ENCODE measurements around the gene ULK2.

ULK2 gene

GRCh38 chr17:19739241-19740201, 128.2 kb downstream of the ULK2 start:
- Histone ChIP-seq H3K4me3 (ENCODE audit: low read depth, low read length) (no peak overlapping the region), H2BK120ac (ENCODE audit: insufficient read depth, low read length, poor library complexity) (no peak overlapping the region), H3K27me3 (ENCODE audit: insufficient read depth, low read length) (no peaks in the 10 kb centered on the region), H3K4me1 (ENCODE audit: control insufficient read depth in 1 of 2, insufficient read depth in 2 of 2, low read length in 2 of 2) (peaks cover 0 to 3% of the 10 kb centered on the region in 2 experiments), H2BK12ac (ENCODE audit: low read length) (no peak overlapping the region), H3K79me2 (ENCODE audit: control insufficient read depth, insufficient read depth, low read length, poor library complexity) (no peaks in the 10 kb centered on the region), H3K23ac (ENCODE audit: low read length) (no peak overlapping the region), H4K8ac (ENCODE audit: low read depth, low read length) (no peak overlapping the region), H3K27ac (ENCODE audit: low read depth, low read length) (no peak overlapping the region), H3K14ac (ENCODE audit: low read length) (no peak overlapping the region), H3K4ac (ENCODE audit: low read depth, low read length) (no peak overlapping the region), H2BK5ac (ENCODE audit: low read depth, low read length, poor library complexity) (no peak overlapping the region), H3K79me1 (ENCODE audit: low read length) (peaks cover 2% of the 10 kb centered on the region), H3K18ac (ENCODE audit: low read length) (no peak overlapping the region), H4K12ac (ENCODE audit: low read depth, low read length) (no peak overlapping the region), H3K4me2 (ENCODE audit: low read length) (no peak overlapping the region), H2AK5ac (ENCODE audit: low read length) (no peak overlapping the region), H3K9ac (ENCODE audit: low read length) (no peak overlapping the region), H4K91ac (ENCODE audit: low read depth, low read length) (no peak overlapping the region), H3K36me3 (ENCODE audit: control insufficient read depth in 1 of 2, insufficient read depth in 2 of 2, low read length in 2 of 2) (no peaks in the 10 kb centered on the region), H2AFZ (ENCODE audit: insufficient read depth, low read length, poor library complexity) (no peak overlapping the region), H3K9me3 (ENCODE audit: insufficient read depth, low read depth, low read length) (peaks cover 2% of the 10 kb centered on the region)
- DNase-seq: peak in 1 of 2 donors; percentile 18
- WGBS (ENCODE audit: extremely low coverage, insufficient coverage, insufficient read length): no CpG with 5 or more reads among the region's 26 CpGs

- H2AFZ ChIP-seq (ENCODE audit: insufficient read depth, low read length, poor library complexity): no peak overlapping the region
- H2BK12ac ChIP-seq (ENCODE audit: low read length): no peak overlapping the region
- H3K36me3 ChIP-seq (ENCODE audit: control insufficient read depth in 1 of 2, insufficient read depth in 2 of 2, low read length in 2 of 2): no peaks in the 10 kb centered on the region
- H3K4me1 ChIP-seq (ENCODE audit: control insufficient read depth in 1 of 2, insufficient read depth in 2 of 2, low read length in 2 of 2): no peaks in the 10 kb centered on the region
- H3K27ac ChIP-seq (ENCODE audit: low read depth, low read length): no peak overlapping the region
- no peak overlapping the region for H2AK5ac ChIP-seq (ENCODE audit: low read length)
- H3K79me2 ChIP-seq (ENCODE audit: control insufficient read depth, insufficient read depth, low read length, poor library complexity): no peaks in the 10 kb centered on the region
- no peak overlapping the region for H3K18ac ChIP-seq (ENCODE audit: low read length)
- no peak overlapping the region for H3K4ac ChIP-seq (ENCODE audit: low read depth, low read length)
- no peaks in the 10 kb centered on the region for H3K79me1 ChIP-seq (ENCODE audit: low read length)
- no peak overlapping the region for H3K4me3 ChIP-seq (ENCODE audit: low read depth, low read length)
- H2BK120ac ChIP-seq (ENCODE audit: insufficient read depth, low read length, poor library complexity): no peak overlapping the region
- H4K91ac ChIP-seq (ENCODE audit: low read depth, low read length): no peak overlapping the region
- no peak overlapping the region for H3K9ac ChIP-seq (ENCODE audit: low read length)
- no peak overlapping the region for H3K23ac ChIP-seq (ENCODE audit: low read length)
- no peak overlapping the region for H2BK5ac ChIP-seq (ENCODE audit: low read depth, low read length, poor library complexity)
- H3K27me3 ChIP-seq (ENCODE audit: insufficient read depth, low read length): no peaks in the 10 kb centered on the region
- peaks cover 2% of the 10 kb centered on the region for H3K9me3 ChIP-seq (ENCODE audit: insufficient read depth, low read depth, low read length)
- no peak overlapping the region for H3K4me2 ChIP-seq (ENCODE audit: low read length)
- no peak overlapping the region for H4K8ac ChIP-seq (ENCODE audit: low read depth, low read length)
- H4K12ac ChIP-seq (ENCODE audit: low read depth, low read length): no peak overlapping the region
- no peak for DNase-seq
- H3K14ac ChIP-seq (ENCODE audit: low read length): no peak overlapping the region
- WGBS (ENCODE audit: extremely low coverage, insufficient coverage, insufficient read length): no CpG with 5 or more reads among the region's 9 CpGs
Observed at GRCh38 chr17:19738757-19739156, 129.0 kb downstream of the ULK2 start.

- Histone ChIP-seq H3K18ac (ENCODE audit: low read length) (no peak overlapping the region), H3K23ac (ENCODE audit: low read length) (no peak overlapping the region), H2BK5ac (ENCODE audit: low read depth, low read length, poor library complexity) (no peak overlapping the region), H3K4me1 (ENCODE audit: control insufficient read depth in 1 of 2, insufficient read depth in 2 of 2, low read length in 2 of 2) (no peaks in the 10 kb centered on the region), H3K4me3 (ENCODE audit: low read depth, low read length) (no peak overlapping the region), H2BK120ac (ENCODE audit: insufficient read depth, low read length, poor library complexity) (no peak overlapping the region), H3K79me1 (ENCODE audit: low read length) (no peaks in the 10 kb centered on the region), H3K9ac (ENCODE audit: low read length) (no peak overlapping the region), H2AFZ (ENCODE audit: insufficient read depth, low read length, poor library complexity) (no peak overlapping the region), H2AK5ac (ENCODE audit: low read length) (no peak overlapping the region), H3K4ac (ENCODE audit: low read depth, low read length) (no peak overlapping the region), H2BK12ac (ENCODE audit: low read length) (no peak overlapping the region), H4K8ac (ENCODE audit: low read depth, low read length) (no peak overlapping the region), H4K12ac (ENCODE audit: low read depth, low read length) (no peak overlapping the region), H3K36me3 (ENCODE audit: control insufficient read depth in 1 of 2, insufficient read depth in 2 of 2, low read length in 2 of 2) (no peaks in the 10 kb centered on the region), H3K14ac (ENCODE audit: low read length) (no peak overlapping the region), H3K9me3 (ENCODE audit: insufficient read depth, low read depth, low read length) (peaks cover 2% of the 10 kb centered on the region), H3K4me2 (ENCODE audit: low read length) (no peak overlapping the region), H3K79me2 (ENCODE audit: control insufficient read depth, insufficient read depth, low read length, poor library complexity) (no peaks in the 10 kb centered on the region), H4K91ac (ENCODE audit: low read depth, low read length) (no peak overlapping the region), H3K27ac (ENCODE audit: low read depth, low read length) (no peak overlapping the region), H3K27me3 (ENCODE audit: insufficient read depth, low read length) (no peaks in the 10 kb centered on the region)
- DNase-seq: no peak
- WGBS (ENCODE audit: extremely low coverage, insufficient coverage, insufficient read length): no CpG with 5 or more reads among the region's 14 CpGs
Observed at GRCh38 chr17:19738073-19738449, 129.7 kb downstream of the ULK2 start.

GRCh38 chr17:19737305-19738072, 130.2 kb downstream of the ULK2 start:
- H4K12ac ChIP-seq (ENCODE audit: low read depth, low read length): no peak overlapping the region

More at GRCh38 chr17:19737305-19738072, 130.2 kb downstream of the ULK2 start:
- no peak overlapping the region for H4K8ac ChIP-seq (ENCODE audit: low read depth, low read length)
- H2AFZ ChIP-seq (ENCODE audit: insufficient read depth, low read length, poor library complexity): no peak overlapping the region
- H2BK12ac ChIP-seq (ENCODE audit: low read length): no peak overlapping the region
- H2AK5ac ChIP-seq (ENCODE audit: low read length): no peak overlapping the region
- H3K18ac ChIP-seq (ENCODE audit: low read length): no peak overlapping the region
- H2BK120ac ChIP-seq (ENCODE audit: insufficient read depth, low read length, poor library complexity): no peak overlapping the region
- H3K14ac ChIP-seq (ENCODE audit: low read length): no peak overlapping the region
- H3K4me2 ChIP-seq (ENCODE audit: low read length): no peak overlapping the region
- no peak overlapping the region for H3K23ac ChIP-seq (ENCODE audit: low read length)
- H3K4ac ChIP-seq (ENCODE audit: low read depth, low read length): no peak overlapping the region
- no peaks in the 10 kb centered on the region for H3K79me2 ChIP-seq (ENCODE audit: control insufficient read depth, insufficient read depth, low read length, poor library complexity)
- no peak for DNase-seq
- H3K27ac ChIP-seq (ENCODE audit: low read depth, low read length): no peak overlapping the region
- H3K9ac ChIP-seq (ENCODE audit: low read length): no peak overlapping the region
- no peaks in the 10 kb centered on the region for H3K36me3 ChIP-seq (ENCODE audit: control insufficient read depth in 1 of 2, insufficient read depth in 2 of 2, low read length in 2 of 2)
- no peaks in the 10 kb centered on the region for H3K79me1 ChIP-seq (ENCODE audit: low read length)
- H2BK5ac ChIP-seq (ENCODE audit: low read depth, low read length, poor library complexity): no peak overlapping the region
- WGBS (ENCODE audit: extremely low coverage, insufficient coverage, insufficient read length): no CpG with 5 or more reads among the region's 15 CpGs
- H3K9me3 ChIP-seq (ENCODE audit: insufficient read depth, low read depth, low read length): peaks cover 1% of the 10 kb centered on the region
- no peaks in the 10 kb centered on the region for H3K27me3 ChIP-seq (ENCODE audit: insufficient read depth, low read length)
- no peaks in the 10 kb centered on the region for H3K4me1 ChIP-seq (ENCODE audit: control insufficient read depth in 1 of 2, insufficient read depth in 2 of 2, low read length in 2 of 2)
- no peak overlapping the region for H4K91ac ChIP-seq (ENCODE audit: low read depth, low read length)
- H3K4me3 ChIP-seq (ENCODE audit: low read depth, low read length): no peak overlapping the region

All from trophoblast cell (in vitro differentiated cells and primary cell).